IMR-90 (cell line): ENCODE data around the gene NKAIN1. TPM values are rescaled to one million over a fixed set of nuclear protein-coding genes. Genes with fewer than 3 reads are reported as not detected.

Experiments used
- ATAC-seq: fragments of 200-7000 bp; cut with Tn5 transposase; 2 replicates; pipeline ENCODE4 v1.9.1; 2020; ENCODE audit warnings: low read depth, mild to moderate bottlenecking, moderate library complexity
- BruUV-seq: library from RNA; stranded (reverse); fragments of 400-500 nt; replicated peaks from 2 replicates; lab custom pipeline; 2021; lab: Mats Ljungman, UMichigan
- CTCF ChIA-PET: fragments of 300-600 bp; formaldehyde crosslinking; extraction: SDS; loops from one replicate; lab custom pipeline; 2021; ENCODE audit warnings: antibody characterized with exemption; lab: Yijun Ruan, JAX
- POLR2A ChIA-PET: fragments of 300-600 bp; sonication (Branson Sonifier 250); formaldehyde crosslinking; loops from one replicate; lab custom pipeline; 2022; ENCODE audit warnings: antibody characterized with exemption; ENCODE audit not compliant: unreplicated experiment; lab: Charles Lee
- DNase-seq: peaks from one replicate; pipeline ENCODE4 v3.0.0; 2013
- H2AFZ ChIP-seq: replicated peaks from 2 replicates; pipeline ENCODE3; 2013; ENCODE audit warnings: low read length, mild to moderate bottlenecking; ENCODE audit not compliant: poor library complexity
- H2AK5ac ChIP-seq: 2 replicates; pipeline ENCODE4 v1.6.1; 2013; ENCODE audit warnings: low read depth, low read length, inconsistent platforms
- H2AK9ac ChIP-seq: replicated peaks from 2 replicates; pipeline ENCODE3; 2013; ENCODE audit warnings: mild to moderate bottlenecking, low read depth, low read length, moderate library complexity; ENCODE audit not compliant: poor library complexity
- H2BK120ac ChIP-seq: 2 replicates; pipeline ENCODE4 v1.6.1; 2013; ENCODE audit warnings: low read depth, low read length, inconsistent platforms
- H2BK15ac ChIP-seq: 3 replicates; pipeline ENCODE4 v1.6.1; 2013; ENCODE audit warnings: low read depth, low read length, inconsistent platforms
- H2BK20ac ChIP-seq: 2 replicates; pipeline ENCODE4 v1.6.1; 2013; ENCODE audit warnings: low read depth, mild to moderate bottlenecking, inconsistent platforms, low read length, moderate library complexity
- H2BK5ac ChIP-seq: 2 replicates; pipeline ENCODE4 v1.6.1; 2013; ENCODE audit warnings: mild to moderate bottlenecking, low read depth, low read length, inconsistent platforms; ENCODE audit not compliant: poor library complexity, severe bottlenecking
- H3K14ac ChIP-seq: replicated peaks from 2 replicates; pipeline ENCODE4 v1.6.1; 2013; ENCODE audit warnings: low read depth, low read length, inconsistent platforms
- H3K18ac ChIP-seq: 2 replicates; pipeline ENCODE4 v1.6.1; 2013; ENCODE audit warnings: low read depth, low read length, control low read depth
- H3K23ac ChIP-seq: 2 replicates; pipeline ENCODE4 v1.6.1; 2013; ENCODE audit warnings: low read depth, low read length, inconsistent platforms
- H3K27ac ChIP-seq: 2 replicates; pipeline ENCODE4 v1.5.1; 2013; ENCODE audit warnings: mild to moderate bottlenecking, control low read depth, low read length; ENCODE audit not compliant: insufficient read depth
- H3K27me3 ChIP-seq: 2 replicates; pipeline ENCODE4 v1.6.1; 2013; ENCODE audit warnings: low read length; ENCODE audit not compliant: control insufficient read depth, insufficient read depth
- H3K36me3 ChIP-seq: 2 replicates; pipeline ENCODE4 v1.6.1; 2013; ENCODE audit warnings: low read length, mixed read lengths; ENCODE audit not compliant: control insufficient read depth, insufficient read depth
- H3K4ac ChIP-seq: 2 replicates; pipeline ENCODE4 v1.6.1; 2013; ENCODE audit warnings: low read depth, low read length, inconsistent platforms
- H3K4me1 ChIP-seq: 2 replicates; pipeline ENCODE4 v1.6.1; 2013; ENCODE audit warnings: low read length, mixed read lengths; ENCODE audit not compliant: control insufficient read depth, insufficient read depth
- H3K4me2 ChIP-seq: 2 replicates; pipeline ENCODE4 v1.6.1; 2013; ENCODE audit warnings: low read depth, mild to moderate bottlenecking, control low read depth, low read length, moderate library complexity
- H3K4me3 ChIP-seq: 2 replicates; pipeline ENCODE4 v1.5.1; 2013; ENCODE audit warnings: low read depth, mild to moderate bottlenecking, control low read depth, low read length, moderate library complexity; ENCODE audit not compliant: insufficient read depth
- H3K56ac ChIP-seq: 2 replicates; pipeline ENCODE4 v1.6.1; 2013; ENCODE audit warnings: low read length, inconsistent platforms; ENCODE audit not compliant: insufficient read depth; ENCODE audit errors: extremely low read depth
- H3K79me1 ChIP-seq, 2 experiments: 2 replicates each; pipeline ENCODE4 v1.6.1; 2013; ENCODE audit warnings: low read length in 2 of 2, inconsistent platforms in 1 of 2, low read depth in 1 of 2
- H3K9ac ChIP-seq: 2 replicates; pipeline ENCODE4 v1.6.1; 2013; ENCODE audit warnings: low read depth, low read length, control low read depth
- H3K9me1 ChIP-seq: 2 replicates; pipeline ENCODE4 v1.6.1; 2013; ENCODE audit warnings: low read length, inconsistent platforms; ENCODE audit not compliant: insufficient read depth
- H3K9me3 ChIP-seq: 2 replicates; pipeline ENCODE4 v1.6.1; 2013; ENCODE audit warnings: low read length; ENCODE audit not compliant: control insufficient read depth, insufficient read depth
- H4K20me1 ChIP-seq: 2 replicates; pipeline ENCODE4 v1.6.1; 2013; ENCODE audit warnings: low read length, inconsistent platforms; ENCODE audit not compliant: insufficient read depth
- H4K5ac ChIP-seq: 2 replicates; pipeline ENCODE4 v1.6.1; 2013; ENCODE audit warnings: mild to moderate bottlenecking, low read depth, low read length, control low read depth
- H4K8ac ChIP-seq, 2 experiments: 2 replicates each; pipeline ENCODE4 v1.6.1; 2013; ENCODE audit warnings: low read depth in 2 of 2, low read length in 2 of 2, control low read depth in 1 of 2, inconsistent platforms in 1 of 2
- H4K91ac ChIP-seq: 2 replicates; pipeline ENCODE4 v1.6.1; 2013; ENCODE audit warnings: low read depth, low read length, inconsistent platforms; ENCODE audit not compliant: insufficient read depth
- CEBPB ChIP-seq: IDR thresholded peaks from 2 replicates; pipeline ENCODE4 v1.6.1; 2012; ENCODE audit warnings: low read depth, low read length, improper control_type of control experiment
- CHD1 ChIP-seq: IDR thresholded peaks from 2 replicates; pipeline ENCODE4 v1.6.1; 2012; ENCODE audit warnings: low read depth, low read length, improper control_type of control experiment
- CTCF ChIP-seq: conservative IDR thresholded peaks from 2 replicates; pipeline ENCODE4 v1.5.1; 2012; ENCODE audit warnings: mild to moderate bottlenecking, low read depth, low read length, improper control_type of control experiment
- FOS ChIP-seq: fragments of 150-350 bp; IDR thresholded peaks from 2 replicates; pipeline ENCODE4 v1.6.1; 2016; ENCODE audit warnings: low read depth, low read length
- NFE2L2 ChIP-seq: fragments of 150-350 bp; IDR thresholded peaks from 2 replicates; pipeline ENCODE4 v1.6.1; 2016; ENCODE audit warnings: low read depth, mild to moderate bottlenecking, low read length
- POLR2A ChIP-seq: IDR thresholded peaks from 2 replicates; pipeline ENCODE4 v1.6.1; 2012; ENCODE audit warnings: mild to moderate bottlenecking, low read depth, low read length
- RCOR1 ChIP-seq: IDR thresholded peaks from 2 replicates; pipeline ENCODE4 v1.6.1; 2012; ENCODE audit warnings: mild to moderate bottlenecking, low read length, improper control_type of control experiment; ENCODE audit not compliant: insufficient replicate concordance
- SMC3 ChIP-seq: fragments of 150-350 bp; IDR thresholded peaks from 2 replicates; pipeline ENCODE4 v1.6.1; 2016; ENCODE audit warnings: low read depth, mild to moderate bottlenecking, antibody characterized with exemption, low read length, moderate library complexity
- WGBS, 2 experiments: methylation state at CpG; one replicate each; pipeline versions ENCODE4 v1.1.5 to v1.1.7; 2013; ENCODE audit warnings: missing lambda C conversion rate in 2 of 2; ENCODE audit not compliant: insufficient read length in 1 of 2; ENCODE audit errors: extremely low coverage in 2 of 2; 5-methylcytosine and 5-hydroxymethylcytosine counted together
- dilution Hi-C: fragments of 300-500 bp; cut with HindIII; formaldehyde crosslinking; loops from one replicate; pipeline ENCODE4 v1.14.3; 2018; ENCODE audit warnings: low sequenced_read_pairs; ENCODE audit not compliant: unreplicated experiment
- in situ Hi-C: fragments of 300-500 bp; cut with MboI; formaldehyde crosslinking; loops from 3 replicates; pipeline ENCODE4 v1.14.3; 2019; ENCODE audit warnings: low sequenced_read_pairs, inconsistent platforms, mixed read lengths
- intact Hi-C: fragments of 100-400 bp; cut with micrococcal nuclease; formaldehyde crosslinking; loops from 2 replicates; pipeline ENCODE4 v1.10.0; 2022
- polyA plus RNA-seq, 3 experiments: library from polyadenylated mRNA; depleted of rRNA; stranded (reverse); fragments of >200 nt; gene quantifications; 2 replicates each; pipeline ENCODE4 v1.2.3, GENCODE V29; 2012; ENCODE audit warnings: low replicate concordance in 1 of 3
- total RNA-seq: library from RNA; depleted of rRNA; stranded (reverse); fragments of >200 nt; gene quantifications from 2 replicates; pipeline ENCODE4 v1.2.3, GENCODE V29; 2012
- TF ChIP-seq, protein P1 (sequence below): fragments of 150-350 bp; IDR thresholded peaks from 2 replicates; pipeline ENCODE4 v1.6.1; 2016; ENCODE audit warnings: low read depth, mild to moderate bottlenecking, low read length, moderate library complexity, borderline replicate concordance

NKAIN1 gene
- total and polyA plus RNA-seq, 2 of the 4 experiments (the other 2 are of a cell fraction) = under 0.01 to 0.09 TPM

GRCh38 chr1:31170486-31170735 is 69.3 kb downstream of the NKAIN1 start:
- CTCF ChIA-PET = interaction anchor here (0.6 to 2.3 kb wide), 4 partner anchors 8 to 145 kb away, joined by 3 to 7 read pairs (median 3); no protein-coding TSS in a partner anchor
- H2BK120ac ChIP-seq = peak overlapping the region; percentile 95
- H3K9ac ChIP-seq = no peak overlapping the region
- H3K9me3 ChIP-seq = no peaks in the 10 kb centered on the region
- no TSS peak for BruUV-seq
- no peak for TF ChIP-seq SMC3
- no peak for TF ChIP-seq RCOR1
- no peak for TF ChIP-seq NFE2L2
- TF ChIP-seq FOS = no peak
- TF ChIP-seq POLR2A = no peak
- no peak for TF ChIP-seq CHD1
- TF ChIP-seq, protein P1, sequence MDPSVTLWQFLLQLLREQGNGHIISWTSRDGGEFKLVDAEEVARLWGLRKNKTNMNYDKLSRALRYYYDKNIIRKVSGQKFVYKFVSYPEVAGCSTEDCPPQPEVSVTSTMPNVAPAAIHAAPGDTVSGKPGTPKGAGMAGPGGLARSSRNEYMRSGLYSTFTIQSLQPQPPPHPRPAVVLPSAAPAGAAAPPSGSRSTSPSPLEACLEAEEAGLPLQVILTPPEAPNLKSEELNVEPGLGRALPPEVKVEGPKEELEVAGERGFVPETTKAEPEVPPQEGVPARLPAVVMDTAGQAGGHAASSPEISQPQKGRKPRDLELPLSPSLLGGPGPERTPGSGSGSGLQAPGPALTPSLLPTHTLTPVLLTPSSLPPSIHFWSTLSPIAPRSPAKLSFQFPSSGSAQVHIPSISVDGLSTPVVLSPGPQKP = no peak
- no peak for TF ChIP-seq CEBPB
- TF ChIP-seq CTCF = no peak
- no CpG with 5 or more reads among the region's 4 CpGs for WGBS, 2 experiments
- no peak overlapping the region for H3K56ac ChIP-seq
- dilution Hi-C loops (no loop called here), in situ Hi-C loops (no loop called here), intact Hi-C loops (no loop called here)
- no peaks in the 10 kb centered on the region; the same call in 1 of the 2 replicates for H3K27me3 ChIP-seq
- peaks cover 7% of the 10 kb centered on the region for H3K9me1 ChIP-seq
- H2BK15ac ChIP-seq = no peak overlapping the region
- DNase-seq (no peak), ATAC-seq (no peak)
- no peak overlapping the region for H3K23ac ChIP-seq
- 0 out of 2 replicates have a peak overlapping the region, but pooled peaks have one; percentile 62 for H3K14ac ChIP-seq
- peaks cover 2% of the 10 kb centered on the region; the same call in 1 of the 2 replicates for H3K4me1 ChIP-seq
- peak overlapping the region; percentile 7 for H2BK5ac ChIP-seq
- H3K4ac ChIP-seq = peak overlapping the region; percentile 63
- no peak overlapping the region for H3K4me2 ChIP-seq
- no peak overlapping the region for H3K4me3 ChIP-seq
- H2AK9ac ChIP-seq = peak overlapping the region; percentile 92
- H3K36me3 ChIP-seq = no peaks in the 10 kb centered on the region
- no peaks in the 10 kb centered on the region for H4K20me1 ChIP-seq
- POLR2A ChIA-PET = no interaction called here
- H4K8ac ChIP-seq = peak overlapping the region in 1 of 2 experiments; percentile 88; a peak in 1 of 4 replicates
- peak overlapping the region; percentile 46; the same call in 1 of the 2 replicates for H3K27ac ChIP-seq
- peak overlapping the region; percentile 52 for H2BK20ac ChIP-seq
- no peak overlapping the region for H4K91ac ChIP-seq
- no peak overlapping the region for H4K5ac ChIP-seq
- no peaks in the 10 kb centered on the region for H3K79me1 ChIP-seq
- peak overlapping the region; percentile 96 for H2AFZ ChIP-seq
- no peak overlapping the region; the same call in 1 of the 2 replicates for H2AK5ac ChIP-seq
- H3K18ac ChIP-seq = no peak overlapping the region
